Stimulated activated CD4-positive, alpha-beta T cell treated with anti-CD3 and anti-CD28 coated beads, Interleukin-15, amount 100 ng/mL, for 24 hours (primary cell): ENCODE results near the gene VWA2.
"Not testable (repeated sequence)": the region's sequence is repeated elsewhere in the genome, so short reads cannot be mapped to it uniquely, and the experiment has no call there.

Experiments used
- DNase-seq: peaks from one replicate; pipeline ENCODE4 v3.0.0-alpha.2; 2020

The VWA2 gene

DNA sequence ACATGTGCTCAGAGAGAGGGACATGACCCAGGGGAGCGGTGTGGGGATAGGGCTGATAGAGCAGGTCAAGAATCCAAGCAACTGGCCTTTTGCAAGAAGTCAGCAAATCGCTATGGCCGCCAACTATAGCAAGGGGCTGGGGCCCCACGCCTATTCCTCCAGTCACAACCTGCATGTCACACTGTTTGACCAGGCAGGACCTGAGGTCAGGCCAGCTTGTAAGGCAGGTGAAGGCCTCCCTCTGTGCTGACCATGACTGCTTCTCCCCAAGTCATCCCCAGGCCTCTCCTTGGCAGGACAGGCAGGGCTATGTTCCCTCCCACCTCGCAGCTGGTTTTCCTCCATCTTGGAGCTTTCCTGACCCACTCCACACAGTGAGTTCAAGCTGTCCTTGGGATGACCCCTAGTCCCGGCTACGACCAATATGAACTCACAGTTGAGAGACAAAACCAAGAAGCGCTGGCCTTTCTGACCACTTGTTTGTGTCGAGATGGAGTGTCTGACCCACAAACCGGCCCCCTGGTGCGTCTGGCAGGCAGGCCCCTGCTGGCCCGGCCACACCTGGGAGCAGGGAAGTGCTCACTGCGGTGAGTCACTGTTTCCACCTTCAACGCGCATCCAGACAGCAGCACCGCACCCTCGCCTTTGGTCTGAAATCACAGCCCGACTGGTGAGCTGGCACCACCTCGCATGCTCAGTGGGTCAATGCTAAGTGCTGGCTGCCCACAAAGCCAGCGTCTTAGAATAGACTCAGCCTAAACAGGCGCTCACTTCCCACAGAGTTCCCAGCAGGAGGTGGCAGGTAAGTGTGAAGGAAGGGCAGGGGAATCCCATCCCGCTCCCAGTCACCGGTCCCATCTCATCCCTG, 81.4 kb downstream of the VWA2 start:
- no peak for DNase-seq

DNA sequence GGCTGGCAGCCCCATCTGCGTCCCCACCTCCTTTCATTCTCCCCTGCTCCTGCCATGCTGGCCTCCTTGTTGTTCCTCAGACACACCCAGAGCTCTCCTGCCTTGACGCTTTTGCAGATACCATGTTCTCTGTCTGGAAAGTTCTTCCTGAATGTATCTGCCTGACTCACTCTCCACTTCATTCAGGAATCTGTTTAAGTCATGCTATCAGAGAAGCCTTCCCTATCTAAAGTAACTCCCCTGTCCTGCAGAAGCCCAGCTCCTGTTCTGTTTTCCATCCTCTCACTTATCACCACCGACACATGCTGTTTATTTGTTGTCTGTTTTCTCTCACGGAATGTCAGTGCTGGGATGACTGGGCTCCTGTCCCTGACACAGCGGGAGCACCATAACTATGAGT, 83.3 kb downstream of the VWA2 start:
- no peak for DNase-seq

DNA sequence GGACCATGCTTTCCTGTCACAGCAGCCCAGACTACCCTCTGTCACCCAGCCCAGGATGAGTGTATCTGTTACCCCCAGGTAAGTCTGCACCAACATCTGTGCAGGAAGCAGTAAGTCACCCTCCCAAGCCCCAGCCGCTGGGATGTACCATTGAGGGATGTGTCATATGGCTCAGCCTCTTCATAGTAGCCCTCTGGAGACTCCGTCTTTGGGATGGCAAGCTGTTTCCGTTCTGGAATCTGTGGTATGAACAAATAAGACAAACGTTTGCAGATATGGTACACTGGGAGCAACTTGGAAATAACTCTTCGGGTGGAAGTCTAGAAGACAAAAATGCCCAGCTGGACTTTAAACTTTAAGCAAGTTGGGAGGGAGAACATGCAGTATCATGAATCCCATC, 84.0 kb downstream of the VWA2 start:
- DNase-seq: no peak

GRCh38 chr10:114326795-114327194, 87.7 kb downstream of the VWA2 start:
- DNase-seq: no peak

- DNase-seq: no peak
These were observed 88.7 kb downstream of the VWA2 start for GRCh38 chr10:114327537-114328440.

DNA sequence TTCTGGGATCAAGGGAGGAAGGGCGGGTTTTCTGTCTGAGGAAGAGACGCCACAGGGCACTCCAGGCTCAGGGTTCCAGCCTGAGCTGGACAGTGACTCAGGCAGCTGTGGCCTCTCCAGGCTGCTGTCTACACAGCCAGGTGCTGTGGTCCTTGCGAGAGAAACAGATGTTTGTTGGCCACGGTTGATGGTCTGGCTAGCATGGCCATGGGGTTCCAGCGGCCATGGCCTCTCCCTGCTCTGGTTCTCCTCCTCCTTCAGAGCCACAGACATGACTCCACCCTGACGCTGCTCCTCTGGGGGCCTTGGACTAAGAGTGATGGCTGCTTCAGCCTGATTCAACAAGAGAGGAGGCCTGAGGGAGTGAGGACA, 89.4 kb downstream of the VWA2 start:
- no peak for DNase-seq

- DNase-seq: no peak
These were observed 89.8 kb downstream of the VWA2 start for GRCh38 chr10:114328874-114329273.

DNA sequence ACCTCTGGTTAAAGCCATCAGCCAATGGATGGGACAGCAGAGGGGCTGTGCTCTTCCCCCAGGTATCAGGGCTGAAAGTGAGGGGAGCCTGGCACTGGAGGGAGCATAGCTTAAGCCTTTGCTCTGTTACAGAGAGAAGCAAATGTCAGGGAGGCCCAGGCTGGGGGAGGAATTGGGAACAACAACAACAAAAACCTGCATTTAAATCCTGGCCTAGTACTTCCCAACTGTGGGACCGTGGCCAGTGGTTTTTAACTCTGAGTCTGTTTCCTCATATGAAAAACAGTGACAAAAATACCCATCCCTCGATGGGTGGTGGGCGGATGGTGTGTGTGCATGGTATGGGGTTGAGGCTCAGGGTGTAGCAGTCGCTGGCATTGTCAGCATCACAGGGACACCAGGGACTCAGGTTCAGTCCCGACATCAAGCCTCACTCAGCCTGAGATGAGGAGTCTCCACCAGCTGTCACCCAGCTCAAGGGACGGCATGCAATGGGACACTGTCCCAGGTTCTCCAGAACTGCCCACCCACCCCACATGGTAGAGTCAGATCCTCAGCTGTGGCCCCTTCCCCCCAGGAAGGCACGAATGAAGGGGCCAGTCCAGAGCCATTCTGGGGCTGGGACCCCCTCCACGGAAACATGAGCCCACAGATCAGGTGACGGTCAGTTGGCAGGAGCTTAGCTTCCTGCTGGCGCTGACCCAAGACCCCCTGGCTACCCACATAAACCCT, 90.7 kb downstream of the VWA2 start:
- DNase-seq: no peak

DNA sequence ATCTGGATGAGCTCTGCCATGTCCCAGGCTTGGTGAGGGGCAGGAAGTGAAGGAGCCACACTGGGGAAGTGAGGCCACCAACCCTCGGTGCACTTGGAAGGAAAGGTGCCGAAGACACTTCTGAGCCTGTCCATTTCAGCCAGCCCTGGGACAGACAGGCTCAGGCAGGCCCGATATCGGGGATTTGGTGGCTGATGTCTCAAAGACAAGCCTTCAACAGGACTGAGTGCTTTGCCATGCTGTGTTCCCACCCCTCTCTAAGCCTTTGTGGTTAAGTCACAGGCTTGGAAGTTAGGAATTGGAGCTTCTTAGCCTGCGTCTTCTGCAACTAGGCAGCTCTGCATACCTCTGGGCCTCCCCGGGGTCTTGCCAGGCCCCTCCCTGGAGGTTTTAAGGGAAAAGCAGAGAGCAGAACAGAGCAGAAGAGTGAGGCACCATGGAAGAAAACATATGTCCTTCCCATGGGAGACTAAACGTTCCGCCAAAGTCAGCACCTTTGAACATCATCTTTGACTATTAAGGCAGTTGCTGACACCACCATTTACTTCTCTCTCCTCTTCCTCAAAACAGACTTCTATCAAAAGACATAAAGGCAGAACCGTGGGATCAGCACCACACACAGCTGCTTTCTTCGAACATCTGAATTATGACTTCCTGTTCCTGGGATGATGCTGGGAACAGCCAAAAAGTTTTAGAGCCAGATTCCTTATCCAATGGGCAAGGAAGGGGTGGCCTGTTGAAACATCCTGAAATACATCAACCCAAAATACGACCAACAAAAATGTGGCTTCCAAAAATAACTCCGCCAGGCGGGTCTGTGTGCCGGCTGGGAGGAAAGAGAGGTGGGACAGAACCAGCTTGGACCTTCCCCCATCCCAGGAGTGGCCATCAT, 93.5 kb downstream of the VWA2 start:
- DNase-seq: no peak

DNA sequence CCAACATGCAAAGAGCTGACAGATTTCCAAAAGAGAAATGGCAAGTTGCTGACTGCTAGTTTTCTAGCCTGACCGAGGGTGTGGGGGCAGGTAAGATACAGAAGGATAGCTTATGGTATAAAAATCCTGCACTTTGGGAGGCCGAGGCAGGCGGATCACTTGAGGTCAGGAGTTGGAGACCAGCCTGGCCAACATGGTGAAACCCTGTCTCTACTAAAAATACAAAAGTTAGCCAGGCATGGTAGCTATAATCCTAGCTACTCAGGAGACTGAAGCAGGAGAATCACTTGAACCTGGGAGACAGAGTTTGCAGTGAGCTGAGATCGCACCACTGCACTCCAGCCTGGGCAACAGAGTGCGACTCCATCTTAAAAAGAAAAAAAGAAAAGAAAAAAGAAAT, 94.4 kb downstream of the VWA2 start:
- not testable (repeated sequence) for DNase-seq

- DNase-seq: no peak
These were observed 95.2 kb downstream of the VWA2 start for GRCh38 chr10:114334301-114334700.

DNA sequence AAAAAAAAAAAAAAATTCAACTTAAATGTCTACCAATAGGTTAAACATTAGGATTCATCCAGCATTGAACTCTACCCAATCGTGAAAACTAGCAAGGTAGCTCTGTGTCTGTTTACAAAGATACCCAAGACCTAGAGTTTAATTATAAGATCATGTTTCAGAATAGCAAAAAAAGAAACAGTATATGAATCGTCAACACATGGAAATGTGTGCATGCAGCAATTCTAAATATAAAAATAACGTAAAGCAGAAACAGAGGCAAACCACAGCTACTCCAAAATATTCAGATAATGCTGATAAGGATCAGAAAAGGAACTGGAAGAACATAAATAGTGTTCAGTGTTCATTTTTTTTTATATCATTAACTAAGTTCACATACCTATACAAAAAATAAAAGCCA, 96.6 kb downstream of the VWA2 start:
- no peak for DNase-seq

- DNase-seq: no peak
These were observed 97.9 kb downstream of the VWA2 start for GRCh38 chr10:114336823-114337509.

DNA sequence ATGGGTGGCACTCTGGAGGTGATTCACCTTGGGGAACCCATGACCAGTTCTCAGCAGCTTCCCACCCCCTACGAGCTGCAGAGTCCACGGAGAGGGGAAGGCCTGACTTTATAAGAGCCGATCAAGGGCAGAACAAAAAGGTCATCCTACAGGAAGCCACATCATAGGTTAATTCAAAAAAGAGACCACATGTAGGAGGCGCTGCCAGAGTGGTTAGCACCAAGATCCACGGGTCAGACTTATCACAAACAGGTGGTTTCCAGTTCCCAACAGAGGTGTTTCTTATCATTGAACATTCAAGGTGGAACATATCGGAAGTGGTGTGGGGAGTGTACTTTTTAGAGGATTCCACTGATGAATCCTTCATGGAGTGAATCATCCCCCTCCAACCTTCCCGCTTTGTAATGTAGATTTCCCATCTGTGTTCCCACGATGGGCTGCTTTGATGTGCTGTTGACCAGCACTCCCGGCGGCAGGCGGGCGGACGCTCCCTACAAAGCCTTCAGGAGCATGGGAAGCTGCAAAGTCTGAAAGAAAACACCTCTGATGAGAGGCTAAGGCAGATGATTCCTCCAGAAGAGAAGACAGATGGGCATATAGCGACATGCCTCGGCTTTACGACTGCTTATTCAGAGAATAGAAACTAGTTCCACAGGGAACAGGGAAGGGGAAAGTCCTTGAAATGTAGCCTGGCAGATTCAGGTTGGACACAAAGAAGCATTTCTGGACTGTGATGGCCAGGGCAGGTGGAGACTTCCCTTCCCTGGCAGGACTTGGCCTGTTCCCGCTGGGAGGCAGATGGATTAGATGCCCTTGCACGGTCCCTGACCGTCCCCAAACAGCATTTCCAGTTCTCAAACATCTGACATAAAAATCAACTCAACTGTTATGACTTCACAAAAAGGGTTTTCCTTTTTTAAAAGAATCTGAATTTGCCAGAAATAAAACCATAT, 98.7 kb downstream of the VWA2 start:
- no peak for DNase-seq

DNA sequence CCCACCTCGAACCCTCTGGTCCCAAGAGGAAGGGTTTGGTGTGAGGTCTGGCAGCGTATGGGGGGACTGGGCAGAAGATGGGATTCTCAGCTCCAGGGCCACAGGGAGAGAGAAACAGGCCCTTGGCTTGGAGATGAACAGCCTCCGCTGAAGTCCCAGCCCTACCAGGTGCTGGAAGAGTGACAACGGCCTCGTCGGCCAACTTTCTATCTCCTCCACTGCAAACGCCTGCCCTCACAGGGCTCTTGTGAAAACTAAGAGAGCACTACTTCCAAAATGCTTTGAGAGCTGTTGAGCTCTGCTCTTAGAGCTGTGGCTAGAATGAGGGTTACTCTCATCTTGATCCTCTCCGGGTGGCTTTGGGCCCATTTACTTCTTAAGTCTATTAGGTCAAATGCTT, 101.8 kb downstream of the VWA2 start:
- DNase-seq: no peak
